GM12892 (cell line): ENCODE measurements around the gene S100A5.

Source experiments
- DNase-seq: peaks from one replicate; pipeline ENCODE4 v3.0.0; 2011; ENCODE audit not compliant: insufficient read length
- FAIRE-seq: peaks from 2 replicates; lab custom pipeline; 2011; peaks lifted over from hg19 to GRCh38; lab: Jason Lieb, UNC
- POLR2A ChIP-seq: IDR thresholded peaks from 2 replicates; pipeline ENCODE4 v1.6.1; 2011; ENCODE audit warnings: low read depth, low read length, control low read depth
- POLR2AphosphoS5 ChIP-seq: IDR thresholded peaks from 2 replicates; pipeline ENCODE4 v1.6.1; 2011; ENCODE audit warnings: low read depth, low read length, control low read depth
- TAF1 ChIP-seq: IDR thresholded peaks from 2 replicates; pipeline ENCODE4 v1.6.1; 2011; ENCODE audit warnings: low read depth, mild to moderate bottlenecking, control low read depth, low read length, borderline replicate concordance

The S100A5 gene

GRCh38 chr1:153548722-153549688, 8.3 kb upstream of the S100A5 start, which contains the start of gene S100A3:
TSS of gene S100A3 (minus strand) at chr1:153549258. CDS start at chr1:153548485, 773 bp downstream.
- no peak for FAIRE-seq
- TF ChIP-seq POLR2A = no peak
- no peak for TF ChIP-seq POLR2AphosphoS5
- no peak for TF ChIP-seq TAF1
- DNase-seq = no peak

- DNase-seq (no peak), FAIRE-seq (no peak)
- TF ChIP-seq TAF1 (no peak), POLR2AphosphoS5 (no peak), POLR2A (no peak)
Measured at GRCh38 chr1:153547560-153548551, 7.1 kb upstream of the S100A5 start.

GRCh38 chr1:153546796-153547559, 6.2 kb upstream of the S100A5 start:
- DNase-seq (no peak), FAIRE-seq (no peak)
- TF ChIP-seq POLR2A (no peak), POLR2AphosphoS5 (no peak), TAF1 (no peak)

GRCh38 chr1:153546371-153546770, 5.6 kb upstream of the S100A5 start:
- FAIRE-seq (no peak), DNase-seq (no peak)
- no peak for TF ChIP-seq POLR2A
- TF ChIP-seq TAF1 = no peak
- no peak for TF ChIP-seq POLR2AphosphoS5

GRCh38 chr1:153545067-153546055, 4.6 kb upstream of the S100A5 start, which contains the start of gene S100A4:
TSS of gene S100A4 (minus strand) at chr1:153545806. CDS start at chr1:153544794, 1,012 bp downstream.
- FAIRE-seq (no peak), DNase-seq (peak; percentile 61)
- TF ChIP-seq POLR2A (no peak), TAF1 (no peak), POLR2AphosphoS5 (no peak)

- no peak for DNase-seq
- TF ChIP-seq POLR2A = no peak
- TF ChIP-seq TAF1 = no peak
- TF ChIP-seq POLR2AphosphoS5 = no peak
- no peak for FAIRE-seq
Measured at GRCh38 chr1:153544453-153545066, 3.8 kb upstream of the S100A5 start.

- no peak for FAIRE-seq
- TF ChIP-seq POLR2A (no peak), POLR2AphosphoS5 (no peak), TAF1 (no peak)
- DNase-seq = no peak
Measured at GRCh38 chr1:153543736-153544135, 3.0 kb upstream of the S100A5 start.

- no peak for DNase-seq
- FAIRE-seq = no peak
- TF ChIP-seq POLR2AphosphoS5 (no peak), POLR2A (no peak), TAF1 (no peak)
Measured at GRCh38 chr1:153542956-153543711, 2.4 kb upstream of the S100A5 start.

GRCh38 chr1:153541641-153542590, 1.2 kb upstream of the S100A5 start:
- DNase-seq (no peak), FAIRE-seq (no peak)
- no peak for TF ChIP-seq TAF1
- TF ChIP-seq POLR2A = no peak
- no peak for TF ChIP-seq POLR2AphosphoS5
